ENCODE measurements around the gene HAUS8. TPM values are rescaled to one million over a fixed set of nuclear protein-coding genes. Genes with fewer than 3 reads are reported as not detected.

HAUS8 gene
- total and polyA plus RNA-seq, 2 donors (not counting 1 experiment from before 2014, with no cell fraction given): 17.6 to 24.9 TPM

- no peak overlapping the region for H3K9ac ChIP-seq (ENCODE audit: low read length)
- H3K4me3 ChIP-seq (ENCODE audit: control extremely low read depth in 1 of 5, extremely low read depth in 1 of 5, insufficient read depth in 1 of 5, low read depth in 2 of 5, low read length in 4 of 5): no peak overlapping the region
- ChIA-PET POLR2A (no interaction called here), CTCF (interaction anchor here (0.9 kb wide), 1 partner anchor 252 kb away, joined by 3 read pairs; no protein-coding TSS in a partner anchor)
- no peak overlapping the region for H3K27ac ChIP-seq (ENCODE audit: low read length in 2 of 2)
- peaks cover 0 to 42% (median 23%) of the 10 kb centered on the region in 3 donors for H3K9me3 ChIP-seq (ENCODE audit: control extremely low read depth in 1 of 3, control insufficient read depth in 2 of 3, insufficient read depth in 1 of 3, low read length in 2 of 3)
- DNase-seq: no peak
- no peak overlapping the region for H2AFZ ChIP-seq (ENCODE audit: insufficient read depth, low read depth, low read length, poor library complexity, severe bottlenecking)
- H3K79me2 ChIP-seq (ENCODE audit: control insufficient read depth, insufficient read depth, low read length): no peaks in the 10 kb centered on the region
- TF ChIP-seq EZH2 (IDR thresholded peaks at IDR 0.05; ENCODE audit: borderline replicate concordance, insufficient read depth, low read depth, low read length, poor library complexity, severe bottlenecking): no peak
- no peak for TF ChIP-seq CTCF (IDR thresholded peaks at IDR 0.05)
- Mint-ChIP-seq H3K27me3 (peaks cover 19% of the 10 kb centered on the region), H3K4me3 (no peak overlapping the region), H3K4me1 (peaks cover 9% of the 10 kb centered on the region), H3K27ac (no peak overlapping the region), H3K9me3 (ENCODE audit: insufficient read depth) (peaks cover 12% of the 10 kb centered on the region)
- H3K4me2 ChIP-seq (replicated peaks; ENCODE audit: low read depth, low read length, poor library complexity, severe bottlenecking): no peak overlapping the region
- H4K20me1 ChIP-seq (ENCODE audit: control insufficient read depth, insufficient read depth, low read length, poor library complexity, severe bottlenecking): no peaks in the 10 kb centered on the region
- peak; percentile 17 for ATAC-seq (ENCODE audit: low read depth)
- H3K27me3 ChIP-seq (replicated peaks in 1 of 4; ENCODE audit: control extremely low read depth in 1 of 4, control insufficient read depth in 3 of 4, insufficient read depth in 4 of 4, low read length in 3 of 4): peaks cover 0 to 18% (median 6%) of the 10 kb centered on the region in 4 experiments
- intact Hi-C loops (cut with micrococcal nuclease): no loop called here
- H3K36me3 ChIP-seq (replicated peaks in 1 of 2; ENCODE audit: control extremely low read depth in 1 of 2, control insufficient read depth in 1 of 2, extremely low read depth in 1 of 2, insufficient read depth in 2 of 2, low read length in 1 of 2): no peaks in the 10 kb centered on the region
- peaks cover 8 to 15% of the 10 kb centered on the region in 2 donors for H3K4me1 ChIP-seq (ENCODE audit: control insufficient read depth in 2 of 2, insufficient read depth in 2 of 2, low read length in 2 of 2)
- 78% methylated on average over 12 of the region's 12 CpGs for WGBS (ENCODE audit: insufficient coverage)
These were observed 53.3 kb downstream of the HAUS8 start for GRCh38 chr19:17021793-17022590.

DNA sequence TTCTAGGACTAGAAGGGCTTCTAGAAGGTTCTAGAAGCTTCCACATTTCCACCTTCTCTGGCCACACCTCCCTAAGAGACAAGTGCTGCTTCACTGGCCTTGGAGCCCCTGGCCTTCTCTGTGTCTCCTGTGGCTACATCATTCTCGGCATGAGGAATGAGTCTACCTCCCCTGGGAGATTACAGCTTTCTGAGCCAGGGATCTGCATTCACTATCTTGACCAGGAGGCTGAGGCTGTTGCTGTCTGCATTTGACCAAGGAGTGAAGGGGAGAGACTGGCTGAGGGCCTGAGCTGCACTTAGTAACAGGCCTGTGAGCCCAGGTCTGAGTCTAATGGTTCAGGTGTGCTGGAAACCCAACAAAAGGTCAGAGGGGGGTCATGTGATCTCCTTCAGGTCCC, 53.9 kb downstream of the HAUS8 start:
- Histone ChIP-seq H3K4me2 (replicated peaks; ENCODE audit: low read depth, low read length, poor library complexity, severe bottlenecking) (no peak overlapping the region), H3K4me1 (ENCODE audit: control insufficient read depth in 2 of 2, insufficient read depth in 2 of 2, low read length in 2 of 2) (peaks cover 8 to 15% of the 10 kb centered on the region in 2 donors), H3K79me2 (ENCODE audit: control insufficient read depth, insufficient read depth, low read length) (no peaks in the 10 kb centered on the region), H2AFZ (ENCODE audit: insufficient read depth, low read depth, low read length, poor library complexity, severe bottlenecking) (no peak overlapping the region), H3K4me3 (ENCODE audit: control extremely low read depth in 1 of 5, extremely low read depth in 1 of 5, insufficient read depth in 1 of 5, low read depth in 2 of 5, low read length in 4 of 5) (no peak overlapping the region), H3K36me3 (replicated peaks in 1 of 2; ENCODE audit: control extremely low read depth in 1 of 2, control insufficient read depth in 1 of 2, extremely low read depth in 1 of 2, insufficient read depth in 2 of 2, low read length in 1 of 2) (no peaks in the 10 kb centered on the region), H3K9me3 (ENCODE audit: control extremely low read depth in 1 of 3, control insufficient read depth in 2 of 3, insufficient read depth in 1 of 3, low read length in 2 of 3) (peaks cover 0 to 45% (median 23%) of the 10 kb centered on the region in 3 donors), H3K27ac (ENCODE audit: low read length in 2 of 2) (no peak overlapping the region), H4K20me1 (ENCODE audit: control insufficient read depth, insufficient read depth, low read length, poor library complexity, severe bottlenecking) (no peaks in the 10 kb centered on the region), H3K27me3 (replicated peaks in 1 of 4; ENCODE audit: control extremely low read depth in 1 of 4, control insufficient read depth in 3 of 4, insufficient read depth in 4 of 4, low read length in 3 of 4) (peaks cover 0 to 18% (median 6%) of the 10 kb centered on the region in 4 experiments), H3K9ac (ENCODE audit: low read length) (no peak overlapping the region)
- TF ChIP-seq CTCF (IDR thresholded peaks at IDR 0.05): no peak
- intact Hi-C loops (cut with micrococcal nuclease): no loop called here
- POLR2A ChIA-PET: no interaction called here
- CTCF ChIA-PET: interaction anchor here (0.9 kb wide), 1 partner anchor 252 kb away, joined by 3 read pairs; no protein-coding TSS in a partner anchor
- DNase-seq: no peak
- Mint-ChIP-seq H3K4me3 (no peak overlapping the region), H3K4me1 (peaks cover 9% of the 10 kb centered on the region), H3K9me3 (ENCODE audit: insufficient read depth) (peaks cover 12% of the 10 kb centered on the region), H3K27ac (no peak overlapping the region), H3K27me3 (peaks cover 19% of the 10 kb centered on the region)
- no peak for ATAC-seq (ENCODE audit: low read depth)
- 90% methylated on average over 1 of the region's 1 CpG for WGBS (ENCODE audit: insufficient coverage)
